DMS53 (cell line): ENCODE measurements around the gene LSM7.
A peak's percentile ranks its signal among the peaks of the same experiment; 100 is the strongest.

Experiments used
- DNase-seq: peaks from one replicate; lab custom pipeline; 2025; lab: John Stamatoyannopoulos, UW

LSM7 gene

GRCh38 chr19:2338055-2338615, 9.7 kb upstream of the LSM7 start:
- DNase-seq: no peak

DNA sequence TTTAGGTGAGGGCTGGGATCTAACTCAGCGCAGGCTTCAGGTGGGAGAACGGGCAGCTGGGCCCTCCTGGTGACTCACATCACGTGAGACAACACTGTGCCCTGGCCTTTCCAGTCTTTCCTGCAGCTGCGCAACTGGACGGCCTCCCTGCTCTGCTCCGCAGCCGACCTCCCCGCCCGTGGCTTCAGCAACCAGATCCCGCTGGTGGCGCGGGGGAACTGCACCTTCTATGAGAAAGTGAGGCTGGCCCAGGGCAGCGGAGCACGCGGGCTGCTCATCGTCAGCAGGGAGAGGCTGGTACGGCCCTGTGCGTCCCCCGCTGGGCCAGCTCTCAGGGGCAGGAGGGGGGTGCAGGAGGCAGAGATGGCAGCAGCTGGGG, 8.9 kb upstream of the LSM7 start:
- peak; percentile 89 for DNase-seq

DNA sequence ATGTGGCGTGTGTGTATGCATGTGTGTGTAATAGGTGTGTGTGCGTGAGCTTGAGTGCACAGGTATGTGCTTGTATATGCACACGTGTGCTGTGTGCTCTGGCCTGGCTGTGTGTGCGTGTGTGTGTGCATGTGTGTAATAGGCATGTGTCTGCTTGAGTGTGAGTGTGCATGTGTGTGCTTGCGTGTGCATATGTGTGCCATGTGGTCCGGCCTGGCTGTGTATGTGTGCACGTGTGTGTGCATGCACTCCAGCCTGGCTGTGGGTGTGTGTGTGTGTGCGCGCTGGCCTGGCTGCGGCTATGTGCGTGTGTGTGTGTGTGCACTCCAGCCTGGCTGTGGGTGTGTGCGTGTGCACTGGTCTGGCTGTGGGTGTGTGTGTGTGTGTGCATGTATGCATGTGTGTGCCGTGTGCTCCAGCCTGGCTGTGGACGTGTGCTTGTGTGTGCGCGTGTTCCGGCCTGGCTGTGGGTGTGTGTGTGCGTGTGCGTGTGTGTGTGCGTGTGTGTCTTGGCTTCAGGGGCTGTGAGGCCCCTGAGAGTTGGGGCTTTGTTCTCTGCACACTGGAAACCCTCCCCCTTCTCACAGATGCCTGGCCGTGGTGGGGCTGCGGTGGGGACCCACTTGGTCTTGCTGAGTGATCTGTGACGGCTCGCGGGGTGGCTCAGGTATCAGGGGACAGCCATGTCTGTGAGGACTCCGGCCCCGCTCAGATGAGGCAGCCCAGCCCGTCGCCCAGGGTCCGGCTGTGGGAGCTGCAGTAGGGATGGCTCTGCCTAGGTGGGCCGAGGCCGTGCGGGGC, 8.3 kb upstream of the LSM7 start:
- DNase-seq: no peak

DNA sequence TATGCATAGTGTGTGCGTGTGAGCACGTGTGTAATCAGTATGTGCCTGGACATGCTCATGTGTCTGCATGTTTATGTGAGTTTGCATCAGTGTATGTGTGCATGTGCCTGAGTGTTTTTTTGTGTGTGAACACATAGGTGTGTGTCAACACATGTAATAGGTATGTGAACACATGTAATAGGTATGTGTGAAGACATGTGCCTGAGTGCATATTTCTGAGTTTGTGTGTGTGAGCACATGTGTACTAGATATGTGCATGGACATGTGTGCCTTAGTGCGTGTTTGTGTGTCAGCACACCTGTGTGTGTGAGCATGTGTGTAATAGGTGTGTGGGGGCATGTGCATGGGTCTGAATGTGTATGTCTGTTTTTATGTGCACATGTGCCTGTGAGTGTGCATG, 7.5 kb upstream of the LSM7 start:
- DNase-seq: no peak

- DNase-seq: peak; percentile 48
Observed at GRCh38 chr19:2334986-2335846, 6.8 kb upstream of the LSM7 start.

DNA sequence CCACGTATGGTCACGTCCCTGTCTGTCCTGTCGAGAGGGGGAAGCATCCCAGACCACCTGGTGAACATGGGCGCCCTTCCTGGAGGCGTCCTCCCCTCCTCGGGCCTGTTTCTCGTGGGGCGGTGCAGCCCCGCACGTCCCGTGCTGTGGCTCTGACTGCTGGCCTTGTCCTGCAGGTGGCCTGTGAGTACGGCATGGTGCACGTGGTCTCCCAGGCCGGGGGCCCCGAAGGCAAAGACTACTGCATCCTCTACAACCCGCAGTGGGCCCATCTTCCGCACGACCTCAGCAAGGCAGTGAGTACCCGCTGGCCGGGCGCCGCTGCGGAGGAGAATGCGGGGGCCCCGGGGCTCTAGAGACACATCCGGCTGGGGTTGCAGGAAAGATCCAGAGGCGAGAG, 6.0 kb upstream of the LSM7 start:
- DNase-seq: no peak

GRCh38 chr19:2333807-2334211, 5.4 kb upstream of the LSM7 start:
- DNase-seq: no peak

DNA sequence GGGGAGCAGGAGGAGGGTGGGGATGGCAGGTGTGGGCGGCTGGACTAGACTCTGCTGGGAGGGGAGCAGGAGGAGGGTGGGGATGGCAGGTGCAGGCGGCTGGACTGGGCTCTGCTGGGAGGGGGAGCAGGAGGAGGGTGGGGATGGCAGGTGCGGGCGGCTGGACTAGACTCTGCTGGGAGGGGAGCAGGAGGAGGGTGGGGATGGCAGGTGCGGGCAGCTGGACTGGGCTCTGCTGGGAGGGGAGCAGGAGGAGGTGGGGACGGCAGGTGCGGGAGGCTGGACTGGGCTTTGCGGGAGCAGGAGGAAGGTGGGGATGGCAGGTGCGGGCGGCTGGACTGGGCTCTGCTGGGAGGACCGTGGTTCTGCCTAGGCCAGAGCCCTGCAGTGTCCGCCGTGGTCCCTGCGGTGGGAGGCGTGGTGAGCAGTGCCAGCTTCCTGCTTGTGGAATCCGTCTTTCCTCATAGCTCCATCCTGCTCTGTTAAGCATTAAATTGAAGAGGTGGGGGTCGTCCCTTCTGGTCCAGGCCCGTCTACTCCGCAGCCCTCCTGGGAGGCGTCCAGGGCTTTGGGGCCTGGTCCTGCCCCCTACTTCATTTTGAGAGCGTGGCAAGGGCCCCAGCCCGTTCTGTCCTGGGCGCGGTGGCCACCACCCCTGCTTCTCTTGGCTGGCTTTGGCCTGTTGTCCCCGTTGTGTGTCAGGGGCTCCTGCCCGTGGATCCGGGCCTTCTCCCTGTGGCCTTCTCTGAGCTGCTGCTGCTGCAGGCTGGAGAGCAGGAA, 4.8 kb upstream of the LSM7 start:
- DNase-seq: peak; percentile 93

DNA sequence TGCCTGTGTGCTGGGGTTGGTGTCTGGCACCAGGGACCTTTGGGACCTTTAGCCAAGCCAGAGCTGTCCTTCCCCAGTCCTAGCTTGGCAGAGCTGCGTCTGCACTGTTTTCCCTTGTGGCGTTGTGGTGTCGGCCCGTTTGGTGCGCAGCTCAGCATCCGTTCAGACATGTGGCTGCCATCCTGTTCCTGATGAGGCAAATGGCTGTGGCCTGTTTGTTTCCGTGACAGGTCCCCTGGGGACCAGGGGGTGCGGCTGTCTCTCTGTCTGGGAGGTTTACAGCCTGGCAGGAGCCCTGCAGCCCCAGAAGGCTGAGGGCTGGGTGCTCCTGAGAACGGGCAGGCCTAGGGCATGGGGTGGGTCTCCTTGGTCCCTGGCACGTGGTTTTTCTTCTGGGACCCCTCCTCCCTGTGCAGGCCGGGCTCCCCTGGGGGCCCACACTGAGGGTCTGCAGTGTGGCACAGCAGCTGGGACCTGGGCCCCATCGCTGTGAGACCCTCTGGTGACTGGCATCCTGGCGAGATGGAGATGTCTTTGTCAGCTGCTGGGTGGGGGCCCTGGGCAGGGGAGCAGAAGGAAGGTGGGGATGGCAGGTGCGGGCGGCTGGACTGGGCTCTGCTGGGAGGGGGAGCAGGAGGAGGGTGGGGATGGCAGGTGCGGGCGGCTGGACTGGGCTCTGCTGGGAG, 4.1 kb upstream of the LSM7 start:
- DNase-seq: peak; percentile 68

- no peak for DNase-seq
Observed at GRCh38 chr19:2331601-2332246, 3.3 kb upstream of the LSM7 start.

DNA sequence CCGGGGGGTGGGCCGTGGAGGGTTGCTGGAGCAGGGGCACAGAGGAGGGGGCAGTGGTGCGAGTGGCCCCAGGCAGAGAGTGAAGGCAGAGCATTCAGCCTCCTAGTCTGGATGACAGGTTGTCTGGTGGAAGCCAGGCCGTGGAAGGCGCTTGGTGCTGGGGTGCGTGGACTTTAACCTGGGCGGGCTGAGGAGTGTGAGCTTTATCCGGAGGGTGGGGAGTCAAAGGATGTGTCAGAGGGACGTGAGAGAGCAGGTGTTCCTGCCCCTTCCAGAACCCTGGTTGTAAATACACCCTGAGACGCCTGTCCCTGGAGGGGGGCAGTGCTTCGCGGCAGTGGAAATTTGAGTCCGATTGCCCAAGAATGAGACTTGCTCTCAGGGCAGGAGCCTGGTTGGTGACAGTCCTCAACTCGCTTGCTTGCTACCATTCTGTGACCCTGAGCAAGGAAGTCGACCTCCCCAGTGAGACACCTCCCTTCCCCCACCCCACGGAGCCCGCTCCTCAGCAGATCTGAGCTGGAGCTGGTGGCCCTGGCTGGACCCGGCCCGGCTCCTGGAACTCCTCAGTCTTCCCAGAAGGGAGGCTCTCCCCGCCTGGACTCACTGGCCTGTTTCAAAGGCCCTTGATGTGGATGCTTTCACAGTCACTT, 2.4 kb upstream of the LSM7 start:
- peak; percentile 92 for DNase-seq

DNA sequence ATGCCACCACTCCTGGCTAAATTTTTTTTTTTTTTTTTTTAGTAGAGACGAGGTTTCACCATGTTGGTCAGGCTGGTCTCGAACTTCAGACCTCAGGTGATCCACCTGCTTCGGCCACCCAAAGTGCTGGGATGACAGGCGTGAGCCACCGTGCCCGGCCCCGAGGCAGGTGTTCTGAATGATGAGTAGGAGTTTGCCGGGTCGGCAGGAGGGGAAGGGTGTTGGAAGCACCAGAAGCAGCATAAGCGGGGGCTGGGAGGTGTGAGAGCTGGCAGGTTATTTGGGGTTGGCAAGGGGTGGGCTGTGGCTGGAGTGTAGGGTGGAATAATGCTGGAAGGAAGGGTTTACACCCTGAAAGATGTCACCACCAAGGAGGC, 1.9 kb upstream of the LSM7 start:
- DNase-seq: peak; percentile 66

DNA sequence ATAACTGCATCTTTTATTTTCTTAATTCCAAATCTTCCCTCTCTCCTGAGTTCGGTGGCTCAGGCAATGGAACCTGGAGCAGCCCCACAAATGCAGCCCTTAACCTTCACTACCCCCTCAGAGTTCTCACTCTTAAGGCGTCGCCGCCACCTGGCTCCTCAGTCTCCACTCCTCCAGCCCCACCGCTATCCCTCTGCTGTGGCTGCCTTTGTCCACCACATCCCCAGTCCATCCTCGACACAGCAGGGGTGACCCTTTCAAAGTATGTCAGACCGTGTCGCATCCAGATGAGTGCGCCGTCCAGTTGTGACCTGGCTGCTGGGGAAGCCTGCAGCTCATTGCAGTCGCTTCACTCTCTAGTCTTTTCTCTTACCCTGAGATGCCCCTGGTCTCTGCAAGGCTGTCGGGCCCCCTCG, 1.1 kb upstream of the LSM7 start:
- peak; percentile 52 for DNase-seq

DNA sequence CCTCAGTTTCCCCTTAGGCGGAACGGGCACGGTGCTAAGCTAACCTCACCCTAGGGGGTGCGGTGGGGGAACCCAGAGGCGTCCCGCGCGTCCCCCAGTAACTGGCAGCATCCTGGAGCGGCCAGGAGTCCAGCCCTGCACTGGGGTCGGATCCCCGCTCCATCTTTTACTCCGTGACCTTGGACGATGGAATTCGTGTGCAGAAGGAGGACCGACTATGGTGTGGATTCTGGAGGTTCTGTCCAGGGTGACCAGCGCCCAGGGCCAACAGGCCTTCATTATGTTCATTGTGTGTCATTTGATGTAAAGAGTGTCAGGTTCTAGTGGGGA, 728 bp upstream of the LSM7 start:
- peak; percentile 47 for DNase-seq

- peak; percentile 60 for DNase-seq
Observed at GRCh38 chr19:2327773-2328400, 499 bp downstream of the LSM7 start.

GRCh38 chr19:2326699-2327360, 1.6 kb downstream of the LSM7 start:
- DNase-seq: no peak

GRCh38 chr19:2325281-2326046, 2.9 kb downstream of the LSM7 start:
- no peak for DNase-seq

- no peak for DNase-seq
Observed at GRCh38 chr19:2324220-2324948, 4.0 kb downstream of the LSM7 start.
